ENCODE results near the gene WNT9A.

GRCh38 chr1:227954163-227954850 is 6.6 kb upstream of the WNT9A start:
- TF ChIP-seq EZH2phosphoT487 (IDR thresholded peaks at IDR 0.05; ENCODE audit: borderline replicate concordance, low read depth, low read length) = no peak
- peak; percentile 36; the same call in 1 of the 2 replicates for TF ChIP-seq CTCF (conservative IDR thresholded peaks at IDR 0.05; ENCODE audit: low read length)
